SK-N-SH (cell line): ENCODE measurements around the gene PRKN.

Source experiments
- EP300 ChIP-seq, 2 experiments: IDR thresholded peaks; 2 replicates each; pipeline versions ENCODE4 v1.4.0 to v1.6.1; 2012; ENCODE audit warnings: borderline replicate concordance in 1 of 2, low read depth in 1 of 2, low read length in 1 of 2
- FOSL2 ChIP-seq: IDR thresholded peaks from 2 replicates; pipeline ENCODE4 v1.4.0; 2012; ENCODE audit warnings: low read depth, mild to moderate bottlenecking, moderate library complexity, borderline replicate concordance
- MXI1 ChIP-seq: IDR thresholded peaks from 2 replicates; pipeline ENCODE4 v1.6.1; 2012; ENCODE audit warnings: mild to moderate bottlenecking, low read depth, low read length, improper control_type of control experiment
- POLR2AphosphoS5 ChIP-seq: IDR thresholded peaks from 2 replicates; pipeline ENCODE4 v1.6.1; 2012; ENCODE audit warnings: low read depth, low read length
- RFX5 ChIP-seq: IDR thresholded peaks from 2 replicates; pipeline ENCODE4 v1.6.1; 2012; ENCODE audit warnings: mild to moderate bottlenecking, improper control_type of control experiment, low read length
- SMC3 ChIP-seq: IDR thresholded peaks from 2 replicates; pipeline ENCODE4 v1.6.1; 2012; ENCODE audit warnings: low read depth, low read length, improper control_type of control experiment
- TAF1 ChIP-seq: IDR thresholded peaks from 2 replicates; pipeline ENCODE4 v1.6.1; 2012; ENCODE audit warnings: low read depth, mild to moderate bottlenecking, low read length, moderate library complexity, borderline replicate concordance
- YY1 ChIP-seq: IDR thresholded peaks from 2 replicates; pipeline ENCODE4 v1.4.0; 2012; ENCODE audit warnings: low read depth, mild to moderate bottlenecking
- TF ChIP-seq, protein P1 (sequence below): fragments of 200-600 bp; sonication (generic); IDR thresholded peaks from 2 replicates; pipeline ENCODE4 v1.6.1; 2017; ENCODE audit warnings: antibody characterized with exemption, mild to moderate bottlenecking, moderate library complexity
- TF ChIP-seq, protein P2 (sequence below): IDR thresholded peaks from 2 replicates; pipeline ENCODE4 v1.6.1; 2012; ENCODE audit warnings: mild to moderate bottlenecking, low read depth, low read length, moderate library complexity
- TF ChIP-seq, protein P3 (sequence below): IDR thresholded peaks from 2 replicates; pipeline ENCODE4 v1.4.0; 2012; ENCODE audit warnings: low read depth
- TF ChIP-seq, protein P4 (sequence below): IDR thresholded peaks from 2 replicates; pipeline ENCODE4 v1.4.0; 2012; ENCODE audit warnings: low read depth, borderline replicate concordance
- TF ChIP-seq, protein P5 (sequence below): IDR thresholded peaks from 2 replicates; pipeline ENCODE4 v1.4.0; 2012; ENCODE audit warnings: low read depth, borderline replicate concordance

DNA sequence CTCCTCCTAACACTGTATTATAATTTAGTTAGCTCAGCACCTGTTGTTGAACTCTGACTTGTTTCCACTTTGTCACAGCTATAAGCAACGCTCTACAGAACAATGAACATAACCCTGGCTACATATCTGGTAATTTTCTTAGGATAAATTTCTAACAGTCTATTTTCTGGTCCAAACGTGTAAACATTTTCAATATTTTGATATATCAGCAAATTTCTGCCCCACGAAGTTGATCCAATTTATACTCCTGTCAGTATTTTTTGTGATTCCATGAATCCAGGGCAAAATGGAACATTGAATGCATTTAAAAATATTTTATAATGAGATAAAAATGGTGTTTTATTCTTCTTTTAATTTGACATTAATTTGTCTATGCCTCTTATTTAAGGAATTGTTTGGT lies 1005.2 kb downstream of the PRKN start:
- TF ChIP-seq, protein P1, sequence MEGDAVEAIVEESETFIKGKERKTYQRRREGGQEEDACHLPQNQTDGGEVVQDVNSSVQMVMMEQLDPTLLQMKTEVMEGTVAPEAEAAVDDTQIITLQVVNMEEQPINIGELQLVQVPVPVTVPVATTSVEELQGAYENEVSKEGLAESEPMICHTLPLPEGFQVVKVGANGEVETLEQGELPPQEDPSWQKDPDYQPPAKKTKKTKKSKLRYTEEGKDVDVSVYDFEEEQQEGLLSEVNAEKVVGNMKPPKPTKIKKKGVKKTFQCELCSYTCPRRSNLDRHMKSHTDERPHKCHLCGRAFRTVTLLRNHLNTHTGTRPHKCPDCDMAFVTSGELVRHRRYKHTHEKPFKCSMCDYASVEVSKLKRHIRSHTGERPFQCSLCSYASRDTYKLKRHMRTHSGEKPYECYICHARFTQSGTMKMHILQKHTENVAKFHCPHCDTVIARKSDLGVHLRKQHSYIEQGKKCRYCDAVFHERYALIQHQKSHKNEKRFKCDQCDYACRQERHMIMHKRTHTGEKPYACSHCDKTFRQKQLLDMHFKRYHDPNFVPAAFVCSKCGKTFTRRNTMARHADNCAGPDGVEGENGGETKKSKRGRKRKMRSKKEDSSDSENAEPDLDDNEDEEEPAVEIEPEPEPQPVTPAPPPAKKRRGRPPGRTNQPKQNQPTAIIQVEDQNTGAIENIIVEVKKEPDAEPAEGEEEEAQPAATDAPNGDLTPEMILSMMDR: no peak
- TF ChIP-seq, protein P2, sequence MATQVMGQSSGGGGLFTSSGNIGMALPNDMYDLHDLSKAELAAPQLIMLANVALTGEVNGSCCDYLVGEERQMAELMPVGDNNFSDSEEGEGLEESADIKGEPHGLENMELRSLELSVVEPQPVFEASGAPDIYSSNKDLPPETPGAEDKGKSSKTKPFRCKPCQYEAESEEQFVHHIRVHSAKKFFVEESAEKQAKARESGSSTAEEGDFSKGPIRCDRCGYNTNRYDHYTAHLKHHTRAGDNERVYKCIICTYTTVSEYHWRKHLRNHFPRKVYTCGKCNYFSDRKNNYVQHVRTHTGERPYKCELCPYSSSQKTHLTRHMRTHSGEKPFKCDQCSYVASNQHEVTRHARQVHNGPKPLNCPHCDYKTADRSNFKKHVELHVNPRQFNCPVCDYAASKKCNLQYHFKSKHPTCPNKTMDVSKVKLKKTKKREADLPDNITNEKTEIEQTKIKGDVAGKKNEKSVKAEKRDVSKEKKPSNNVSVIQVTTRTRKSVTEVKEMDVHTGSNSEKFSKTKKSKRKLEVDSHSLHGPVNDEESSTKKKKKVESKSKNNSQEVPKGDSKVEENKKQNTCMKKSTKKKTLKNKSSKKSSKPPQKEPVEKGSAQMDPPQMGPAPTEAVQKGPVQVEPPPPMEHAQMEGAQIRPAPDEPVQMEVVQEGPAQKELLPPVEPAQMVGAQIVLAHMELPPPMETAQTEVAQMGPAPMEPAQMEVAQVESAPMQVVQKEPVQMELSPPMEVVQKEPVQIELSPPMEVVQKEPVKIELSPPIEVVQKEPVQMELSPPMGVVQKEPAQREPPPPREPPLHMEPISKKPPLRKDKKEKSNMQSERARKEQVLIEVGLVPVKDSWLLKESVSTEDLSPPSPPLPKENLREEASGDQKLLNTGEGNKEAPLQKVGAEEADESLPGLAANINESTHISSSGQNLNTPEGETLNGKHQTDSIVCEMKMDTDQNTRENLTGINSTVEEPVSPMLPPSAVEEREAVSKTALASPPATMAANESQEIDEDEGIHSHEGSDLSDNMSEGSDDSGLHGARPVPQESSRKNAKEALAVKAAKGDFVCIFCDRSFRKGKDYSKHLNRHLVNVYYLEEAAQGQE: no peak
- TF ChIP-seq FOSL2: no peak
- TF ChIP-seq RFX5: no peak
- no peak for TF ChIP-seq YY1
- no peak for TF ChIP-seq SMC3
- TF ChIP-seq, protein P3, sequence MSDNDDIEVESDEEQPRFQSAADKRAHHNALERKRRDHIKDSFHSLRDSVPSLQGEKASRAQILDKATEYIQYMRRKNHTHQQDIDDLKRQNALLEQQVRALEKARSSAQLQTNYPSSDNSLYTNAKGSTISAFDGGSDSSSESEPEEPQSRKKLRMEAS: no peak
- TF ChIP-seq EP300 (IDR thresholded peaks at IDR 0.05; ENCODE audit: borderline replicate concordance in 1 of 2, low read depth in 1 of 2, low read length in 1 of 2): no peak
- TF ChIP-seq TAF1: no peak
- no peak for TF ChIP-seq POLR2AphosphoS5
- TF ChIP-seq, protein P4, sequence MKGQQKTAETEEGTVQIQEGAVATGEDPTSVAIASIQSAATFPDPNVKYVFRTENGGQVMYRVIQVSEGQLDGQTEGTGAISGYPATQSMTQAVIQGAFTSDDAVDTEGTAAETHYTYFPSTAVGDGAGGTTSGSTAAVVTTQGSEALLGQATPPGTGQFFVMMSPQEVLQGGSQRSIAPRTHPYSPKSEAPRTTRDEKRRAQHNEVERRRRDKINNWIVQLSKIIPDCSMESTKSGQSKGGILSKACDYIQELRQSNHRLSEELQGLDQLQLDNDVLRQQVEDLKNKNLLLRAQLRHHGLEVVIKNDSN: no peak
- TF ChIP-seq, protein P5, sequence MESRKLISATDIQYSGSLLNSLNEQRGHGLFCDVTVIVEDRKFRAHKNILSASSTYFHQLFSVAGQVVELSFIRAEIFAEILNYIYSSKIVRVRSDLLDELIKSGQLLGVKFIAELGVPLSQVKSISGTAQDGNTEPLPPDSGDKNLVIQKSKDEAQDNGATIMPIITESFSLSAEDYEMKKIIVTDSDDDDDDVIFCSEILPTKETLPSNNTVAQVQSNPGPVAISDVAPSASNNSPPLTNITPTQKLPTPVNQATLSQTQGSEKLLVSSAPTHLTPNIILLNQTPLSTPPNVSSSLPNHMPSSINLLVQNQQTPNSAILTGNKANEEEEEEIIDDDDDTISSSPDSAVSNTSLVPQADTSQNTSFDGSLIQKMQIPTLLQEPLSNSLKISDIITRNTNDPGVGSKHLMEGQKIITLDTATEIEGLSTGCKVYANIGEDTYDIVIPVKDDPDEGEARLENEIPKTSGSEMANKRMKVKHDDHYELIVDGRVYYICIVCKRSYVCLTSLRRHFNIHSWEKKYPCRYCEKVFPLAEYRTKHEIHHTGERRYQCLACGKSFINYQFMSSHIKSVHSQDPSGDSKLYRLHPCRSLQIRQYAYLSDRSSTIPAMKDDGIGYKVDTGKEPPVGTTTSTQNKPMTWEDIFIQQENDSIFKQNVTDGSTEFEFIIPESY: no peak
- no peak for TF ChIP-seq MXI1
